Upper lobe of right lung (tissue), 1 donor: Measurements from ENCODE around the gene ANK3. TPM values are rescaled to one million over a fixed set of nuclear protein-coding genes. Genes with fewer than 3 reads are reported as not detected.
A peak's percentile ranks its signal among the peaks of the same experiment; 100 is the strongest.

Experiments
- ATAC-seq: fragments of 200-7000 bp; cut with Tn5 transposase; one replicate; pipeline ENCODE4 v1.9.1; 2020; ENCODE audit warnings: mild to moderate bottlenecking, moderate library complexity
- DNase-seq: peaks from one replicate; pipeline ENCODE4 v3.0.0-alpha.2; 2020
- H3K27ac ChIP-seq: fragments of 200-600 bp; one replicate; pipeline ENCODE4 v1.8.0; 2022
- H3K27me3 ChIP-seq: fragments of 200-600 bp; one replicate; pipeline ENCODE4 v1.8.0; 2022; ENCODE audit warnings: mild to moderate bottlenecking
- H3K36me3 ChIP-seq: fragments of 200-600 bp; one replicate; pipeline ENCODE4 v1.8.0; 2022
- H3K4me1 ChIP-seq: fragments of 200-600 bp; one replicate; pipeline ENCODE4 v1.8.0; 2022
- H3K4me3 ChIP-seq: fragments of 200-600 bp; one replicate; pipeline ENCODE4 v1.8.0; 2022; ENCODE audit warnings: mild to moderate bottlenecking
- H3K9me3 ChIP-seq: fragments of 200-600 bp; one replicate; pipeline ENCODE4 v1.8.0; 2022
- intact Hi-C: fragments of 100-400 bp; cut with DNase I; formaldehyde crosslinking; loops from one replicate; pipeline ENCODE4 v1.11.0; 2022
- total RNA-seq: library from RNA; stranded (reverse); fragmentation: NEBNext Ultra II Directional; extraction: Animal tissue kit (Norgen Biotek cat#: 25700); gene quantifications from one replicate; pipeline ENCODE4 v1.2.1, GENCODE V29; 2021
- TF ChIP-seq, protein P1 (sequence below): fragments of 200-600 bp; IDR thresholded peaks from one replicate; pipeline ENCODE4 v1.8.0; 2022; ENCODE audit warnings: antibody characterized with exemption
- donor health status: DM: no; HTN: yes; CAD: no; lungs with severe emphysema.

ANK3 gene
- total RNA-seq, 1 donor from 2014 or later = 91.1 TPM

DNA sequence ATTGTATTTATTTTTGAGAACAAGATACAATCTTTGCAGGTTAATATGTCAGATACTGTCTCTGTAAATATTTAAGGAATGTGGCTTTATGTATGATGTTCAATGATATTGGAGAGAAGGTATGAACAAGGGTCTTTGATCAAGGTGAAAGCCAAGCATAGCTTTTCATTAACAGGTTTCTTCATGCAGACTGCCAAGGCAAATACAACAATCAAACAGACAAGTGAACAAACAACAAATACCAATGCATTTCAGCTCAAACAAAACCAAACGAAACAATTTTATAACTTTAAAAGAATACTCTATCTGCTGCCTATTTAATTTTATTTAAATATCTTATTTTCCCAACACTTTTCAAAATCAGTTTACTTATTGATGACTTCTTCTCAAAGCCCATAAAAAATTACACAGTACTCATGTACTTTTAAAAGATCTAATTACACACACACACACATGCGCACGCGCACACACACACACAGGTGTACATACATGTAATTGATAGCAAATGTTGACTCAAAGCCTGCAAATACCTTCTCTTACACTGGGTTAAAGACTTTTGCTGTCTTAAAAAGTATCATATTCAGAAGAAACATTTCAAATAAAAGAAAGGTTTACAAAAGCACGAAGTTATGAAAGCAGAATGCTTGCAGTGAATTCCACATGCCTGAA, 282.2 kb downstream of the ANK3 start:
- ATAC-seq = no peak
- no peaks in the 10 kb centered on the region for H3K4me1 ChIP-seq
- TF ChIP-seq, protein P1, sequence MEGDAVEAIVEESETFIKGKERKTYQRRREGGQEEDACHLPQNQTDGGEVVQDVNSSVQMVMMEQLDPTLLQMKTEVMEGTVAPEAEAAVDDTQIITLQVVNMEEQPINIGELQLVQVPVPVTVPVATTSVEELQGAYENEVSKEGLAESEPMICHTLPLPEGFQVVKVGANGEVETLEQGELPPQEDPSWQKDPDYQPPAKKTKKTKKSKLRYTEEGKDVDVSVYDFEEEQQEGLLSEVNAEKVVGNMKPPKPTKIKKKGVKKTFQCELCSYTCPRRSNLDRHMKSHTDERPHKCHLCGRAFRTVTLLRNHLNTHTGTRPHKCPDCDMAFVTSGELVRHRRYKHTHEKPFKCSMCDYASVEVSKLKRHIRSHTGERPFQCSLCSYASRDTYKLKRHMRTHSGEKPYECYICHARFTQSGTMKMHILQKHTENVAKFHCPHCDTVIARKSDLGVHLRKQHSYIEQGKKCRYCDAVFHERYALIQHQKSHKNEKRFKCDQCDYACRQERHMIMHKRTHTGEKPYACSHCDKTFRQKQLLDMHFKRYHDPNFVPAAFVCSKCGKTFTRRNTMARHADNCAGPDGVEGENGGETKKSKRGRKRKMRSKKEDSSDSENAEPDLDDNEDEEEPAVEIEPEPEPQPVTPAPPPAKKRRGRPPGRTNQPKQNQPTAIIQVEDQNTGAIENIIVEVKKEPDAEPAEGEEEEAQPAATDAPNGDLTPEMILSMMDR = no peak
- H3K27ac ChIP-seq = no peak overlapping the region
- H3K36me3 ChIP-seq = no peaks in the 10 kb centered on the region
- no peaks in the 10 kb centered on the region for H3K27me3 ChIP-seq
- intact Hi-C loops = no loop called here
- no peak overlapping the region for H3K4me3 ChIP-seq
- no peak for DNase-seq
- H3K9me3 ChIP-seq = no peaks in the 10 kb centered on the region

DNA sequence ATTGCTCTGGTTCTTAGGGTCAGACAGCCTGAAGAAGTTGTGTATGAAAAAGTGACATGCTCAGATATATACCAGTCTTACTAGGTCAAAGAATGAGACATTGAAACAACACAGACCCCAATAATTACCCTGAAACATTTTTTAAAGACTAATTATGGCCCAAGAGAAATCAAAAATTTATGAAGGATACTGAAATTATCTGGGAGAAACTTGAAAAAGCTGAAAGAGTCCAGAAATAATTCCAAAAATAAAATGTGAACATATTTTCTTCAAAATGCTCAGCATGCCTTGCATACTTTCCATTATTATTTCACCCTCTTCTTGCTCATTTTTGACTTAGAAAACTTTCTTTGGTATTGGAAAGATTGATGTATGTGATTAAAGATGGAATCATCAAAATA, 284.4 kb downstream of the ANK3 start:
- DNase-seq = no peak
- ATAC-seq = no peak

DNA sequence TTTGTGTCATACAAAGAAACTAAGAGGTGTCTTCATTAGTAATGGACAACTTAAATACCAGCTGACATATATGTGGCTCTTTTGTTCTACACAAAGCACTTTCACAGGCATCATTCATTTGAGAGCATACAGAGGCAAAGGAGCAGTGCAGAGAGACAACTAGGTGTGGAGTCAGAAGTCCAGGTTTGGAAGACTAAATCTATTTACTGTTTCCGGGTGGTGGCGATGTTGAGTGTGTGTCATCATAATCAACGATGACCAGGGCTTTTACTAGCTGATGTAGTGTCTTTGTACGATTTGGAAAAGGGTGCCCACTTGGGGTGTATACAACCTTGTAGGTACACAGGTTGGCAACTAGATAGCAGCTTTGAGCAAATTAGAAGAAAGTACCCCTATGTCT, 287.9 kb downstream of the ANK3 start:
- intact Hi-C loops = no loop called here
- no peak overlapping the region for H3K27ac ChIP-seq
- DNase-seq (no peak), ATAC-seq (no peak)
- no peaks in the 10 kb centered on the region for H3K4me1 ChIP-seq
- TF ChIP-seq, protein P1 = no peak
- H3K9me3 ChIP-seq = no peaks in the 10 kb centered on the region
- no peak overlapping the region for H3K4me3 ChIP-seq
- H3K27me3 ChIP-seq = no peaks in the 10 kb centered on the region
- no peaks in the 10 kb centered on the region for H3K36me3 ChIP-seq

More for the DNA sequence above, 284.4 kb downstream of the ANK3 start:
- H3K9me3 ChIP-seq = no peaks in the 10 kb centered on the region
- H3K36me3 ChIP-seq = no peaks in the 10 kb centered on the region
- TF ChIP-seq, protein P1 = no peak
- intact Hi-C loops = no loop called here
- H3K27me3 ChIP-seq = no peaks in the 10 kb centered on the region
- H3K4me3 ChIP-seq = no peak overlapping the region
- no peaks in the 10 kb centered on the region for H3K4me1 ChIP-seq
- H3K27ac ChIP-seq = no peak overlapping the region

DNA sequence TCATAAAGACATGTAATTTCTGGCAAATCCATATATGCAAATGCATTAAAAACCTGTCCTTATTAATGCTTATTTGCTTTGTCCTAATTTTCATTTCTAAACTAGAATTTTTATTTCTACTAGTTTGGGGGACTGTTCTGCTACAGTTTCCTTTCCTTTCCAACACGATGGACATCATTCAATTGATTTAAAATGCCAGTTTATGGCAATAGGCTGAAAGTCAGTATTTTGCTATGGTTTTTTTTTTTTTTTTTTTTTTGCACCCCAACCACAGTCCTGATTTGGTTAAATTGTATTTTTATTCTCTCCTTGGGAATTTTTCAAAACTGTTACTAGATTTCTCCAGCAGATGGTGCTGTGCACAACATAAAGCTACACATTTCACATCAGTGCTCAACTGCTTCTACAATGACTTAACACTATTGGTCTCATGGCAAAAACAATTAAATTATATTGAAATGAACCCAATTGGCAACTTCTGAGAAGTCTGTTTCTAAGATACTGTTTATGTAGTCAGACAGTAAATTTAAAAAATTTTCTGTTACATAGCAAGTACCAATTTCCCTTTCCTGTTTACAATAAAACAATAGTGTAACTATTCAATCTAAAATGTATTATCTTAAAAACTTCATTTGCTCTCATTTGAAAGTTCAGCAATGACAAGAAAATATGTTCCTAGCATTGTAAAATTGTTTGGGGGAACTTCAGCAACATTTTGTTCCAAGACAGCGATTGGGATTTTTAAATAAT, 289.5 kb downstream of the ANK3 start:
- DNase-seq = no peak
- no peak overlapping the region for H3K4me3 ChIP-seq
- H3K4me1 ChIP-seq = no peaks in the 10 kb centered on the region
- intact Hi-C loops = no loop called here
- TF ChIP-seq, protein P1 = peak; percentile 65
- no peak overlapping the region for H3K27ac ChIP-seq
- ATAC-seq = peak; percentile 77
- H3K27me3 ChIP-seq = no peaks in the 10 kb centered on the region
- H3K9me3 ChIP-seq = no peaks in the 10 kb centered on the region
- H3K36me3 ChIP-seq = no peaks in the 10 kb centered on the region

DNA sequence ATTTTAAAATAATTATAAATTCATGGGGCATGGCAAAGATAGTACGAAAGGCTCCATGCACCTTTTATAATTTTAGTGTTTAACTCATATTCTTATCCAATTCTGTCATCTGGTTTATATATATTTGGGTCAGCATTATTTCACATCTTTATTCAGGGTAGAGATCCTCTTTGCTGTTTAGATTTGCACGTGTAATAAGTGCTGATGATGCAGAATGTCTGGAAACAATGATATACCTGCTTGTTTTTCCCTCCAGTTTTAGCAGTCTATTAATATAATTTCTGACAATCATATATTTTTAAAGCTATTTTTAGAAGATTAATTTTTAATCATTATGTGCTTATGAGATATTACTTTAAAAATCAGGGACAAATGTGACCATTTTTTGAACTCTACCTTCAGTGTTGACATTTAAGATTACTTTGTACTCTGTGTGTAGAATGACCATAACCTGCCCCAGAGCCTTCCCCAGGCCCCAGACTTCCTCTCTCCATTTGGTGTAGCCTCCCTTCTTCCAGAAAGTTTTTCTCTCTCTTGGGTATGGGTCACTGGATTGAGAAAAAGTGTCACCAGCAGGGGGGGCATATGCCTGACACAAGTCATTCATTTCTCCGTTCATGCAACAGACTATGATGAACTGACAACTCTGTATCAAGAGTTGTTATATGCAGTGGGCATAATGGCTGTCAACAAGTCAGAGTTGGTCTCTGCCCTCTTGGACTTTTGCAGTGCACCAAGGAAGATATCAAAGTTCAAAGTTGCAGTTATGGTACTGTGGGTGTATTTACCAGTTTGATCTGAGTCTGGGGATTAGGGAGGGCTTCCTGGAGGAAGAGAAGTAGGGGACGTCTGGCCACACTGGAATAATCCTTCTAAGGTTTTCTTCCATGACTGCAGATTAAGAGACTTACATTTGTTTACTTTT, 290.7 kb downstream of the ANK3 start:
- TF ChIP-seq, protein P1 = no peak
- intact Hi-C loops = no loop called here
- ATAC-seq = no peak
- Histone ChIP-seq H3K4me3 (no peak overlapping the region), H3K36me3 (no peaks in the 10 kb centered on the region), H3K27me3 (no peaks in the 10 kb centered on the region), H3K9me3 (no peaks in the 10 kb centered on the region), H3K4me1 (no peaks in the 10 kb centered on the region), H3K27ac (no peak overlapping the region)
- DNase-seq = no peak
